ENCODE data around the gene REEP3. TPM values are rescaled to one million over a fixed set of nuclear protein-coding genes. Genes with fewer than 3 reads are reported as not detected.
A peak's percentile ranks its signal among the peaks of the same experiment; 100 is the strongest.

REEP3 gene
- total RNA-seq, 6 experiments from 2014 or later = 66.0 to 83.2 (median 75.6) TPM

DNA sequence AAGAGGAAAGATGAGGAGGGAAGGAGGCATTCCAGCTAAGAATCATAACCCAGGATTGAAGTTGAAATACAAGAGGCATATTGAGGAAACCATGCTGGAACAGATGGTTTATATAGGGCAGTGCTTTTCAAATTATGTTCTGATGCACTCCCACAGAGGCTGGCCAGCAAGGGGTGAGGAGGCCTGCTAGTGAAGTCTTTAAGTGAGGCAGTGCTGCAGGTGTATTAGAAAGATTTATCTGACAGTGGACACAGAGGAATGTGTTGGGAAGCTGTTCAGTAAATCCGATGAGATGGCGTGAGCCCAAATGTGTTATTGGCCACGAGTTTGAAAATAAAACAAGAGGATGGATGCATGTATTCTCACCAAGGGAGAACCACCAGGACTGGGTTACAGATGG, 28.6 kb downstream of the REEP3 start:
- Mint-ChIP-seq H3K9me3 (no peaks in the 10 kb centered on the region; the same call in 1 of the 2 replicates), H3K27me3 (ENCODE audit: insufficient read depth) (no peaks in the 10 kb centered on the region; the same call in none of the 2 replicates), H3K4me3 (no peak overlapping the region), H3K36me3 (ENCODE audit: low read depth) (peaks cover 29% of the 10 kb centered on the region; the same call in 1 of the 2 replicates), H3K4me1 (ENCODE audit: low read depth) (peaks cover 59% of the 10 kb centered on the region), H3K27ac (no peak overlapping the region; the same call in 1 of the 2 replicates)
- no peak for DNase-seq
- TF ChIP-seq, protein P1, sequence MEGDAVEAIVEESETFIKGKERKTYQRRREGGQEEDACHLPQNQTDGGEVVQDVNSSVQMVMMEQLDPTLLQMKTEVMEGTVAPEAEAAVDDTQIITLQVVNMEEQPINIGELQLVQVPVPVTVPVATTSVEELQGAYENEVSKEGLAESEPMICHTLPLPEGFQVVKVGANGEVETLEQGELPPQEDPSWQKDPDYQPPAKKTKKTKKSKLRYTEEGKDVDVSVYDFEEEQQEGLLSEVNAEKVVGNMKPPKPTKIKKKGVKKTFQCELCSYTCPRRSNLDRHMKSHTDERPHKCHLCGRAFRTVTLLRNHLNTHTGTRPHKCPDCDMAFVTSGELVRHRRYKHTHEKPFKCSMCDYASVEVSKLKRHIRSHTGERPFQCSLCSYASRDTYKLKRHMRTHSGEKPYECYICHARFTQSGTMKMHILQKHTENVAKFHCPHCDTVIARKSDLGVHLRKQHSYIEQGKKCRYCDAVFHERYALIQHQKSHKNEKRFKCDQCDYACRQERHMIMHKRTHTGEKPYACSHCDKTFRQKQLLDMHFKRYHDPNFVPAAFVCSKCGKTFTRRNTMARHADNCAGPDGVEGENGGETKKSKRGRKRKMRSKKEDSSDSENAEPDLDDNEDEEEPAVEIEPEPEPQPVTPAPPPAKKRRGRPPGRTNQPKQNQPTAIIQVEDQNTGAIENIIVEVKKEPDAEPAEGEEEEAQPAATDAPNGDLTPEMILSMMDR (IDR thresholded peaks at IDR 0.05) = no peak

DNA sequence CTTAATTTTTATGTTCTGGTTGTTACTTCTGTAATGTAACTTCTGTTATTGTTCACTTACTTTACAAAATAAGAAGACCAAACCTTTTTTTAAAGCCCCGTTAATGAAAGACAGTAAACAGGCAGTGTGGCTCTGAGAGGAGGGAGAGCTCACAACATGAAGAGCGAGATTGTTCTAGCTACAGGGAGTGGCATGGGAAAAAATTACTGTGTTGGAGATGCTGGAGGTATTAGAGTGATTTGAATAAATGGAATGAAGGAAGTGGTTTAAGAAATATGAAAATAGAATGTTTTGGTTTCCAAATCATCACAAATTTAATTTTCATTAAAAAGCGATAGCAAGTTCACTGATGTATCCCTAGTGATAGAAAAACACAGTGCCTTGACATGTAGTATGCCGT, 31.8 kb downstream of the REEP3 start:
- H3K4me3 Mint-ChIP-seq = peak overlapping the region; percentile 84
- peak; percentile 81 for DNase-seq
- TF ChIP-seq, protein P1 (IDR thresholded peaks at IDR 0.05) = no peak
- peaks cover 18% of the 10 kb centered on the region; the same call in 1 of the 2 replicates for H3K36me3 Mint-ChIP-seq (ENCODE audit: low read depth)
- H3K4me1 Mint-ChIP-seq (ENCODE audit: low read depth) = peaks cover 62% of the 10 kb centered on the region
- peak overlapping the region; percentile 98 for H3K27ac Mint-ChIP-seq
- no peaks in the 10 kb centered on the region; the same call in 1 of the 2 replicates for H3K9me3 Mint-ChIP-seq
- H3K27me3 Mint-ChIP-seq (ENCODE audit: insufficient read depth) = no peaks in the 10 kb centered on the region; the same call in 1 of the 2 replicates

DNA sequence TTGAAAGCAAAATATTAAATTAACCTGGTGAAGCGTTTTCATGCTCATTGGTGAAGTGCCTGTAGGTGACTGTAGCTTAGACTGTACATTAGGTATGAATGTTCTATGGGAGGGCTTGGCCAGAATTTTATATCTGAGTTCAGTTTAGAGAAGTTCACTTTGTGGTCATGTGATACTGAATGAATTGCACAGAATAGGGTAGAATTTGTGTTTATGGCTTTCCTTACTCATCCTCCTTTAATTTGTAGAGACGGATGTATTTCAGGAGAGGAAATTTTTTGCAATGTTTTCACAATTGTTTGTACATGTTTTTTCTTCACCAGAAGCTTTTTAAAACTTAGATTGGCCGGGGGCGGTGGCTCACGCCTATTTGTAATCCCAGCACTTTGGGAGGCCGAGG, 32.3 kb downstream of the REEP3 start:
- TF ChIP-seq, protein P1 (IDR thresholded peaks at IDR 0.05) = no peak
- H3K27ac Mint-ChIP-seq = peak overlapping the region; percentile 98
- peaks cover 59% of the 10 kb centered on the region for H3K4me1 Mint-ChIP-seq (ENCODE audit: low read depth)
- DNase-seq = peak; percentile 48
- no peaks in the 10 kb centered on the region; the same call in 1 of the 2 replicates for H3K27me3 Mint-ChIP-seq (ENCODE audit: insufficient read depth)
- H3K36me3 Mint-ChIP-seq (ENCODE audit: low read depth) = peaks cover 17% of the 10 kb centered on the region; the same call in 1 of the 2 replicates
- H3K4me3 Mint-ChIP-seq = peak overlapping the region; percentile 84
- no peaks in the 10 kb centered on the region; the same call in 1 of the 2 replicates for H3K9me3 Mint-ChIP-seq

DNA sequence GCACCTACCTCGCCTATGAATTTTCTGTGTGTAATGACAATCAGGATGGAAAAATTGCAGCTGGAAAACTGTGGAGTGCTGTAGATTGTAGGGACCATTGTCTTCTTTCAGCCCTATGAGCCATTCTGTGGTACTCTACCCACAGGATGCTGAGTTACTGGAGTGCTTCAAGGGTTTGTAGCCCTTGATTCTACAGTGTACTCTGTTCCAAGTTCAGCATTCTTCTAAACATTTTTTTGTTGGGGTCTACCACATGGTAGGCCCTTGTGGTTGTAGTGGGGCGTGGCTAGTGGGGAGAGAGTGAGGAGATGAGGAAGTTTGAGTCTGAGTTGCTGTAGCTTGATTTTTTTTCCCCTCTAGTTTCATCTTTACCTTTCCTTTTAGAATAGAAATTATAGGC, 33.5 kb downstream of the REEP3 start:
- H3K4me1 Mint-ChIP-seq (ENCODE audit: low read depth) = peaks cover 61% of the 10 kb centered on the region
- DNase-seq = peak; percentile 90
- TF ChIP-seq, protein P1 (IDR thresholded peaks at IDR 0.05) = no peak
- no peaks in the 10 kb centered on the region; the same call in 1 of the 2 replicates for H3K9me3 Mint-ChIP-seq
- H3K27ac Mint-ChIP-seq = peak overlapping the region; percentile 98
- peaks cover 17% of the 10 kb centered on the region; the same call in 1 of the 2 replicates for H3K36me3 Mint-ChIP-seq (ENCODE audit: low read depth)
- H3K4me3 Mint-ChIP-seq = peak overlapping the region; percentile 84
- H3K27me3 Mint-ChIP-seq (ENCODE audit: insufficient read depth) = no peaks in the 10 kb centered on the region; the same call in 1 of the 2 replicates

DNA sequence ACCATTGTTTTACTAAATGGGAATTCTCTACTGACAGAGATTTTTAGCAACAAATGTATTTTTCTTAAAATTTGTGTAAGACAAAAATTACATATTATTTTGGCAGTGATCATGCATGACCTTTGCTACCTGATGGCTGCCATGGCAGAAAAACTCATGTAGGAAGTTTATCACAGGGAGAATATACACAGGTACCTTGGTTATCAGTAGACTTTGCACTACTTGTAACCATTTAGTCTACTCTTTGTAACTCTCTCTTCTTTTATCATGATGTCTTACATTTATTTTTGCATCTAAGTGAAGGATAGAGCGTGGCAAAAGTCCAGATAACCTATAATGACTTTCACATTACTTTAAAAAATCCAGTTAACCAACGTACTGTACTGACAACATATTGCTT, 34.1 kb downstream of the REEP3 start:
- Mint-ChIP-seq H3K4me1 (ENCODE audit: low read depth) (peaks cover 56% of the 10 kb centered on the region), H3K4me3 (peak overlapping the region; percentile 84), H3K9me3 (no peaks in the 10 kb centered on the region; the same call in 1 of the 2 replicates), H3K27ac (peak overlapping the region; percentile 98), H3K36me3 (ENCODE audit: low read depth) (peaks cover 17% of the 10 kb centered on the region; the same call in 1 of the 2 replicates), H3K27me3 (ENCODE audit: insufficient read depth) (no peaks in the 10 kb centered on the region; the same call in 1 of the 2 replicates)
- TF ChIP-seq, protein P1 (IDR thresholded peaks at IDR 0.05) = no peak
- no peak for DNase-seq

All from HFFc6 (cell line).